Central memory CD8-positive, alpha-beta T cell (primary cell): ENCODE data around the gene LCN2.

Experiments
- ATAC-seq: fragments of 150-1000 bp; cut with Tn5 transposase; replicated peaks from 2 replicates; pipeline ENCODE4 v1.10.0; 2022; ENCODE audit warnings: mild to moderate bottlenecking, moderate FRiP score, moderate number of reproducible peaks; ENCODE audit not compliant: poor library complexity, severe bottlenecking; ENCODE audit errors: extremely low read depth
- DNase-seq, 2 donors: peaks; one replicate each; pipeline ENCODE4 v3.0.0; 2021; ENCODE audit warnings: low spot score in 2 of 2
- H3K27ac Mint-ChIP-seq: one replicate; pipeline ENCODE4 v1.8.0; 2022; ENCODE audit warnings: low read depth, mild to moderate bottlenecking, moderate library complexity, mixed read lengths
- H3K27me3 Mint-ChIP-seq: one replicate; pipeline ENCODE4 v1.8.0; 2022; ENCODE audit warnings: mixed read lengths
- H3K36me3 Mint-ChIP-seq: one replicate; pipeline ENCODE4 v1.8.0; 2022; ENCODE audit warnings: mild to moderate bottlenecking, moderate library complexity, mixed read lengths; ENCODE audit not compliant: insufficient read depth
- H3K4me1 Mint-ChIP-seq: one replicate; pipeline ENCODE4 v1.8.0; 2022; ENCODE audit warnings: mixed read lengths
- H3K4me3 Mint-ChIP-seq: one replicate; pipeline ENCODE4 v1.8.0; 2022; ENCODE audit warnings: mild to moderate bottlenecking, moderate library complexity, mixed read lengths
- H3K9me3 Mint-ChIP-seq: one replicate; pipeline ENCODE4 v1.8.0; 2022; ENCODE audit warnings: mixed read lengths

The LCN2 gene

GRCh38 chr9:128149001-128149701, at the start of gene LCN2:
Gene LCN2 (plus strand): TSS chr9:128149453. CDS start chr9:128149526, 73 bp downstream.
- peaks cover 1% of the 10 kb centered on the region for H3K36me3 Mint-ChIP-seq
- H3K27ac Mint-ChIP-seq, result no peak within 1 kb of the TSS
- ATAC-seq (no peak), DNase-seq (no peak)
- H3K4me3 Mint-ChIP-seq, result no peak within 1 kb of the TSS
- H3K9me3 Mint-ChIP-seq, result no peaks in the 10 kb centered on the region
- H3K4me1 Mint-ChIP-seq, result no peaks in the 10 kb centered on the region
- no peaks in the 10 kb centered on the region for H3K27me3 Mint-ChIP-seq

DNA sequence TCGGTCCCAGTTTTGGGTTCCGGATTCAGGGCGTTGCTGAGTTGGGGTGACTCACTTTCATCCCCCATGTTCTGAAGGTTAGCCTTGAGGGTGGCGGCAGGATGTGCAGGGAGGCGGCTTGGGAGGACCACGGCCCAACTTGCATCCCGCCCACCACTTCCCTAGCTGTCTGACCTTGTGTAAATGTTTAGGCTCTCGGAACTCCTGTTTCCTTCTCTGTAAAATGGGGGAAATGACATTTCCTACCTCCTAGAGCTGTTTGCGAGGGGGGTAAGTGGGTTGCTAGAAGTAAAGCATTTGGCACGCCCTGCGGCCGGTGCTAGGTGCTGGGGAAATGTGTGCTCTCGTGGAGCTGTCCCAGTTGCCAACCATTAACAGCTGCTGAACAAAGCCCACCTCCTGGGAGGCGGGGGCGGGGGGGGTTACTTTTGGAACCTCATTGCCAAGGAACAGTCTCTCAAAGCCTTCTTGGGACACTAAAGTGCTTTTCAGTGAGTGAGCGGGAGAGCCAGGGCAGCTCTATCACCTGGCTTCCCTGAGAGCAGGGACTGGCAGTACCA, 49.2 kb upstream of the LCN2 start:
- ATAC-seq (no peak), DNase-seq (no peak)
- H3K36me3 Mint-ChIP-seq, result peaks cover 22% of the 10 kb centered on the region
- no peaks in the 10 kb centered on the region for H3K9me3 Mint-ChIP-seq
- H3K4me3 Mint-ChIP-seq, result no peak overlapping the region
- H3K27ac Mint-ChIP-seq, result peak overlapping the region; percentile 73
- peaks cover 35% of the 10 kb centered on the region for H3K4me1 Mint-ChIP-seq
- no peaks in the 10 kb centered on the region for H3K27me3 Mint-ChIP-seq

- H3K36me3 Mint-ChIP-seq, result peaks cover 27% of the 10 kb centered on the region
- H3K4me1 Mint-ChIP-seq, result peaks cover 35% of the 10 kb centered on the region
- H3K27me3 Mint-ChIP-seq, result no peaks in the 10 kb centered on the region
Measured at GRCh38 chr9:128100581-128100980, 48.7 kb upstream of the LCN2 start.

DNA sequence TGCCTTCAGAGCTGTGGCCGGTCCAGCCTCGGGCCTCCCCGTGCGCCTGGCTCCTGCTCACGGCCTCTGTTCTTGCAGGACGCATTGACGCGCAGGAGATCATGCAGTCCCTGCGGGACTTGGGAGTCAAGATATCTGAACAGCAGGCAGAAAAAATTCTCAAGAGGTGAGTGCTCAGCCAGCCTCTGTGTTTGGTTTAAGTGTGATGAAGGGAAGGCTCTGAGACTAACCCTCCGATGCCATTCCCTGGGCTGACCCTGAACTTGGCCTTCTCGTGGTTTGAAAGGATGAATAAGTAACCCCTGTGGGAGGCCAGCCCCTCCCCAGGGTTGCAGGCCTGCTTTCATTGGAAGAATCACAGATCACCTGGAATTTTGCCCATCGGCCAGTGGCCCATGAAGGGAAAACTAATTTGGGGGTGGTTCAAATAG, 48.0 kb upstream of the LCN2 start:
- no peaks in the 10 kb centered on the region for H3K27me3 Mint-ChIP-seq
- DNase-seq, result no peak
- peaks cover 35% of the 10 kb centered on the region for H3K4me1 Mint-ChIP-seq
- peak overlapping the region; percentile 71 for H3K27ac Mint-ChIP-seq
- no peak for ATAC-seq
- no peaks in the 10 kb centered on the region for H3K9me3 Mint-ChIP-seq
- peaks cover 28% of the 10 kb centered on the region for H3K36me3 Mint-ChIP-seq
- no peak overlapping the region for H3K4me3 Mint-ChIP-seq

More at GRCh38 chr9:128100581-128100980, 48.7 kb upstream of the LCN2 start:
- no peak overlapping the region for H3K4me3 Mint-ChIP-seq
- H3K27ac Mint-ChIP-seq, result peak overlapping the region; percentile 71
- ATAC-seq (no peak), DNase-seq (no peak)
- H3K9me3 Mint-ChIP-seq, result no peaks in the 10 kb centered on the region

- ATAC-seq (no peak), DNase-seq (no peak)
- H3K36me3 Mint-ChIP-seq, result peaks cover 31% of the 10 kb centered on the region
- peaks cover 30% of the 10 kb centered on the region for H3K4me1 Mint-ChIP-seq
- H3K9me3 Mint-ChIP-seq, result no peaks in the 10 kb centered on the region
- H3K27ac Mint-ChIP-seq, result no peak overlapping the region
- no peak overlapping the region for H3K4me3 Mint-ChIP-seq
- H3K27me3 Mint-ChIP-seq, result no peaks in the 10 kb centered on the region
Measured at GRCh38 chr9:128101690-128102089, 47.6 kb upstream of the LCN2 start.

GRCh38 chr9:128102196-128102595, 47.1 kb upstream of the LCN2 start:
- H3K4me3 Mint-ChIP-seq, result no peak overlapping the region
- no peak for ATAC-seq
- no peaks in the 10 kb centered on the region for H3K9me3 Mint-ChIP-seq
- H3K36me3 Mint-ChIP-seq, result peaks cover 31% of the 10 kb centered on the region
- no peak overlapping the region for H3K27ac Mint-ChIP-seq
- no peak for DNase-seq
- H3K4me1 Mint-ChIP-seq, result peaks cover 25% of the 10 kb centered on the region
- no peaks in the 10 kb centered on the region for H3K27me3 Mint-ChIP-seq

DNA sequence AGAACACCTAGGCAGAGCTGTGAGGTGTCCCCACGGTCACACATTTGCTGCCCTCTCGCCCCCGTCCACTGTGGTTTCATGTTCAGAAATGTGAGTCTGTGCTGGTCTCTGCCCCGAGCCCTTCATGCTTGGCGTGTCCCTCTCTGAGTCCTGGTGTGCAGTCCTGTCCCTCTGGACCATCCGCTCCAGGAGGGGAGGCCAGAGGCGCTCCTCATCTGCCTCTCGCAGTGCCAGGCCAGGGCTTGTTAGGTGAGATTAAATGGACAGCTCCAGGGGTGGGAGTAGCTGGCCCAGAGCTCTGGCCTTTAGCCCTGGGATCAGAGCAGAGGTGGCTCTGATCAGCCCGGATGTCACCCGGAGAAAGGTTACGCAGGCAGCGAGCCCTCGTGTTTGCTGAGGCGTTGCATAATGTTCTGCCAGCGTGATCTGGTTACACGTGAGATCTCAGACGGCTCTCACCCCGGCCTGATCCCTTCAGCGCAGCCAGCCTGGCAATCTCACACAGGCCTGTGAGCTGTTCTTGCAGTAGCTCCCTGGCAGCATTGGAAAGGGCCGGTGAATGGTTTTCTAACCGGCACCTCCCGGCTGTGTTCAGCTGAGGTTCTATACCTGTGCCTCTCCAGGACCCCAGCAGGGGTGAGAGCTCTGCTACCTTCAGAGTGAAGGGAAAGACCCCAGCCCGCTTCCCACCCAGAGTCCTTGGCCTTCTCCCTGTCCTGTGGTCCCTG, 46.2 kb upstream of the LCN2 start:
- no peak overlapping the region for H3K4me3 Mint-ChIP-seq
- no peak overlapping the region for H3K27ac Mint-ChIP-seq
- no peaks in the 10 kb centered on the region for H3K27me3 Mint-ChIP-seq
- no peaks in the 10 kb centered on the region for H3K9me3 Mint-ChIP-seq
- DNase-seq (no peak), ATAC-seq (no peak)
- peaks cover 33% of the 10 kb centered on the region for H3K36me3 Mint-ChIP-seq
- H3K4me1 Mint-ChIP-seq, result peaks cover 24% of the 10 kb centered on the region

GRCh38 chr9:128103589-128103962, 45.7 kb upstream of the LCN2 start:
- ATAC-seq (peak; percentile 32), DNase-seq (no peak)
- Mint-ChIP-seq H3K36me3 (peaks cover 33% of the 10 kb centered on the region), H3K27ac (no peak overlapping the region), H3K4me1 (peaks cover 19% of the 10 kb centered on the region), H3K4me3 (no peak overlapping the region), H3K9me3 (no peaks in the 10 kb centered on the region), H3K27me3 (no peaks in the 10 kb centered on the region)

DNA sequence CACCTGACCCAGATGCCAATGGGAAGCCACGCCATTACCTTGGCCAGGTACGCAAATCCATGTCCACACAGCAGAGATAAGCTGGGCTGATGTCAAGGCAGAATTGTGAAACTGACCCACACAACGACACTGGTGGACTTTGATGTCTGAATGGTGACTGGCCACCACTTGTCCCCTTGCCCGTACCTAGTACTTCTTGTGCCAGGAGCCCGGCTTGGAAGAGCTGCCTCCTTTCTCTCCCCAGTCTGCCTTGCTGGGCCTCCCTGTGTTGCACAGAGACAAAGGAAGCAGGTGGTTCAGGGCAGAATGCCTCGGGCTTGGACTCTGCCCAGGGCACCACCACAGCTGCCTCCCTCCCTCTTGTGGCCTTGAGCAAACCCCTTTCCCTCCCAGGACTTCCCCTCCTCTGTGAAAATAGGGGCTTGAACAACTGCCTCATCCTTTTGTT, 45.1 kb upstream of the LCN2 start:
- H3K4me3 Mint-ChIP-seq, result no peak overlapping the region
- no peak for ATAC-seq
- H3K27me3 Mint-ChIP-seq, result no peaks in the 10 kb centered on the region
- no peaks in the 10 kb centered on the region for H3K9me3 Mint-ChIP-seq
- H3K4me1 Mint-ChIP-seq, result peaks cover 14% of the 10 kb centered on the region
- no peak overlapping the region for H3K27ac Mint-ChIP-seq
- peaks cover 28% of the 10 kb centered on the region for H3K36me3 Mint-ChIP-seq
- DNase-seq, result no peak

GRCh38 chr9:128105538-128106175, 43.6 kb upstream of the LCN2 start:
- Mint-ChIP-seq H3K36me3 (peaks cover 32% of the 10 kb centered on the region), H3K4me3 (no peak overlapping the region), H3K9me3 (no peaks in the 10 kb centered on the region), H3K27me3 (no peaks in the 10 kb centered on the region), H3K27ac (no peak overlapping the region), H3K4me1 (peaks cover 14% of the 10 kb centered on the region)
- ATAC-seq, result no peak
- no peak for DNase-seq

DNA sequence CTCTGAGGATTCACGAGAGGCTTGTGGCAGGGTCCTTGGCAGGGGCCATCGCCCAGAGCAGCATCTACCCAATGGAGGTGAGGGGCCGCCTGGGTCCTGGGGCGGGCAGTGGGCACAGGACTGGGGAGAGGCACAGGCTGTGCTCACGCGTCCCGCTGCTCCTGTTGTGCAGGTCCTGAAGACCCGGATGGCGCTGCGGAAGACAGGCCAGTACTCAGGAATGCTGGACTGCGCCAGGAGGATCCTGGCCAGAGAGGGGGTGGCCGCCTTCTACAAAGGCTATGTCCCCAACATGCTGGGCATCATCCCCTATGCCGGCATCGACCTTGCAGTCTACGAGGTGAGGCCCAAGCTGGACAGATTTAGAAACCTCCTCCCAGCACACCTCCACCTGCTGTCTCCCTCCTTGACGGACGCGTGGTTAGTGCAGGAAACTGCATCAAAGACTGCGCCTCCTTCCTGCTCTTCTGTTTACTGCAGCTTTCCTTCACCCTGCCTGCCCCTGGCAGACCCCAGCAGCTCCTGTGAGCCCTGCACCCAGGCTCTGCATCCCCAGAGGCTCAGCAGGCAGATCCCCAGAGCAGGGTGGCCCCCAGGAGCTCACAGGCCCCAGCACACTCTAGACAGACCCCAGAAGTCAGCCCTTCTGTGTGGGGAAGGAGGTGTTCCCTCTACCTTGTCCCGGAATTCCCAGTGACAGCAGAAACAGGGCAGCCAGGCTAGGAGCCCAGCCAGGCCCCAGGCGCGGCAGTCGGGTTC, 42.9 kb upstream of the LCN2 start:
- DNase-seq (no peak), ATAC-seq (no peak)
- peaks cover 25% of the 10 kb centered on the region for H3K36me3 Mint-ChIP-seq
- H3K27me3 Mint-ChIP-seq, result no peaks in the 10 kb centered on the region
- no peak overlapping the region for H3K4me3 Mint-ChIP-seq
- H3K27ac Mint-ChIP-seq, result no peak overlapping the region
- H3K9me3 Mint-ChIP-seq, result no peaks in the 10 kb centered on the region
- H3K4me1 Mint-ChIP-seq, result peaks cover 14% of the 10 kb centered on the region

GRCh38 chr9:128106940-128107467, 42.2 kb upstream of the LCN2 start:
- DNase-seq (no peak), ATAC-seq (no peak)
- Mint-ChIP-seq H3K4me1 (peaks cover 14% of the 10 kb centered on the region), H3K9me3 (no peaks in the 10 kb centered on the region), H3K27ac (no peak overlapping the region), H3K27me3 (no peaks in the 10 kb centered on the region), H3K4me3 (no peak overlapping the region), H3K36me3 (peaks cover 25% of the 10 kb centered on the region)
